HG02840 (cell line): Measurements from ENCODE around the gene TSPEAR.
"Not testable (repeated sequence)": the region's sequence is repeated elsewhere in the genome, so short reads cannot be mapped to it uniquely, and the experiment has no call there.

Experiments used
- ATAC-seq: cut with Tn5 transposase; IDR thresholded peaks from one replicate; pipeline ENCODE4 v1.9.1; 2021; ENCODE audit warnings: mild to moderate bottlenecking, moderate library complexity, moderate number of reproducible peaks; ENCODE audit not compliant: unreplicated experiment, low FRiP score

Gene TSPEAR

GRCh38 chr21:44704636-44705001 is 6.8 kb downstream of the TSPEAR start:
- ATAC-seq = no peak

- ATAC-seq = no peak
Measured at GRCh38 chr21:44703731-44704635, 7.4 kb downstream of the TSPEAR start.

- ATAC-seq = no peak
Measured at GRCh38 chr21:44702973-44703730, 8.2 kb downstream of the TSPEAR start.

- no peak for ATAC-seq
Measured at GRCh38 chr21:44702111-44702972, 9.0 kb downstream of the TSPEAR start.

GRCh38 chr21:44701541-44701940 is 9.8 kb downstream of the TSPEAR start:
- no peak for ATAC-seq

GRCh38 chr21:44701023-44701400 is 10.4 kb downstream of the TSPEAR start:
- ATAC-seq = no peak

GRCh38 chr21:44700101-44701022 is 11.0 kb downstream of the TSPEAR start:
- ATAC-seq = no peak

GRCh38 chr21:44699502-44700001 is 11.8 kb downstream of the TSPEAR start:
- ATAC-seq = no peak

GRCh38 chr21:44697811-44698734 is 13.3 kb downstream of the TSPEAR start:
- no peak for ATAC-seq

- ATAC-seq = not testable (repeated sequence)
Measured at GRCh38 chr21:44697172-44697810, 14.1 kb downstream of the TSPEAR start, which contains the start of gene KRTAP10-12. Gene KRTAP10-12, plus strand, starts transcription at chr21:44697172. Its CDS starts 30 bp downstream, at chr21:44697202.

GRCh38 chr21:44696572-44696971 is 14.8 kb downstream of the TSPEAR start:
- ATAC-seq = no peak

GRCh38 chr21:44695641-44696040 is 15.7 kb downstream of the TSPEAR start:
- ATAC-seq = no peak

- ATAC-seq = no peak
Measured at GRCh38 chr21:44695184-44695583, 16.2 kb downstream of the TSPEAR start.

GRCh38 chr21:44694776-44695175 is 16.6 kb downstream of the TSPEAR start:
- no peak for ATAC-seq

GRCh38 chr21:44692798-44693512 is 18.4 kb downstream of the TSPEAR start:
- no peak for ATAC-seq

- ATAC-seq = no peak
Measured at GRCh38 chr21:44691686-44692085, 19.7 kb downstream of the TSPEAR start.

- ATAC-seq = not testable (repeated sequence)
Measured at GRCh38 chr21:44689740-44690139, 21.6 kb downstream of the TSPEAR start.
